ENCODE measurements around the gene CDHR2. TPM values are rescaled to one million over a fixed set of nuclear protein-coding genes. Genes with fewer than 3 reads are reported as not detected.

The CDHR2 gene
- total RNA-seq, 4 donors from 2014 or later = 0.15 TPM; not detected in 3

DNA sequence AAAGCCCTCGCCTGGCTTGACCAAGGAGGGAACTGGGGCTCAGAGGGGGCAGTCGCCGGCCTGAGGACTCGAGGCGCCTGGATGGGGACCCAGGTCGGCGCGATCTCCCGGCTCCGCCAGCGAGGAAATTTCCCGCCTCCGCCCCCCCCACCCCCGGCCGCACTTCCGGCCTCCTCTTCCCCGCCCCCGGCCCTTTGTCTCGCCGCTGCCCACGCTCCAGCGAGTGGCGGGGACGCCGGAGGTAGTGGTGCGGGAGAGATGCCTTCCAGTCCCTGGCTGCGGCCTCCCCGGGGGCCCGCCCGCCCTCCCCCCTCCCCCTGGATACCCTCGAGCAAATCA is 61.3 kb downstream of the CDHR2 start:
- H3K9me3 ChIP-seq = no peaks in the 10 kb centered on the region
- H3K36me3 ChIP-seq = no peaks in the 10 kb centered on the region
- H3K4me3 ChIP-seq = peak overlapping the region; percentile 35 to 67
- peaks cover 0 to 18% (median 8%) of the 10 kb centered on the region in 3 donors for H3K4me1 ChIP-seq
- H3K27ac ChIP-seq = no peak overlapping the region
- peaks cover 48% of the 10 kb centered on the region for H3K27me3 ChIP-seq
- ATAC-seq = no peak
- TF ChIP-seq CTCF (IDR thresholded peaks at IDR 0.05) (no peak), EP300 (IDR thresholded peaks at IDR 0.05) (no peak), POLR2AphosphoS5 (IDR thresholded peaks at IDR 0.05) (no peak), POLR2A (IDR thresholded peaks at IDR 0.05) (no peak)
- WGBS, 2 donors (ENCODE audit: low coverage in 1 of 2) = no CpG with 5 or more reads among the region's 31 CpGs

- H3K9me3 ChIP-seq = no peaks in the 10 kb centered on the region
- WGBS, 2 donors (ENCODE audit: low coverage in 1 of 2) = 0 to 10% methylated on average over 9 to 10 of the region's 10 CpGs
- no peak for ATAC-seq
Observed at GRCh38 chr5:176611435-176611834, 62.3 kb downstream of the CDHR2 start.

DNA sequence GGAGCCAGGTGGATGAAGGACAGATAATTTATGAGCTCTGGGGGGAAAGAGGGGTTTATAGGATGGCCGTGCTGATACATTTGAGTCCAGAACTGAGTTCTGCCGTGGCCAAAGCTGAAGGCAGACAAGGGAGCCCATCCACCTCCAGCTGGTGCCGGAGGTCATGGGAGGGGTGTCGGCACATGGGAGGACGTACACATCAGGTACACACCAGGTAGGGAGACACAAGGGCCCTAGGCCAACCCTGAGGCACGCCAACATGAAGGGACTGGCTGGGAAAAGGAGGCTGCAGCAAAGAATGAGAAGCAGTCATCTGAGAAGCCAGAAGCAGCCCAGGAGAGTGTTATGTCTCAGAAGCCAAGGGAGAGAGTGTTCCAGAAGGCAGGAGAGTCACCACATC is 62.9 kb downstream of the CDHR2 start:
- H3K9me3 ChIP-seq = no peaks in the 10 kb centered on the region
- no peaks in the 10 kb centered on the region for H3K36me3 ChIP-seq
- H3K27ac ChIP-seq = no peak overlapping the region
- no peak for TF ChIP-seq EP300 (IDR thresholded peaks at IDR 0.05)
- no peak for TF ChIP-seq POLR2AphosphoS5 (IDR thresholded peaks at IDR 0.05)
- TF ChIP-seq POLR2A (IDR thresholded peaks at IDR 0.05) = no peak
- no peak for TF ChIP-seq CTCF (IDR thresholded peaks at IDR 0.05)
- WGBS, 2 donors (ENCODE audit: low coverage in 1 of 2) = 63 to 67% methylated on average over 3 to 4 of the region's 6 CpGs
- ATAC-seq = no peak
- H3K27me3 ChIP-seq = peaks cover 63% of the 10 kb centered on the region
- H3K4me3 ChIP-seq = no peak overlapping the region
- peaks cover 0 to 18% (median 8%) of the 10 kb centered on the region in 3 donors for H3K4me1 ChIP-seq

More at GRCh38 chr5:176611435-176611834, 62.3 kb downstream of the CDHR2 start:
- TF ChIP-seq POLR2AphosphoS5 (IDR thresholded peaks at IDR 0.05) (no peak), EP300 (IDR thresholded peaks at IDR 0.05) (no peak), CTCF (IDR thresholded peaks at IDR 0.05) (no peak), POLR2A (IDR thresholded peaks at IDR 0.05) (no peak)
- H3K4me1 ChIP-seq = peaks cover 0 to 18% (median 8%) of the 10 kb centered on the region in 3 donors
- H3K4me3 ChIP-seq = no peak overlapping the region
- peaks cover 57% of the 10 kb centered on the region for H3K27me3 ChIP-seq
- H3K36me3 ChIP-seq = no peaks in the 10 kb centered on the region
- no peak overlapping the region for H3K27ac ChIP-seq

- peaks cover 68% of the 10 kb centered on the region for H3K27me3 ChIP-seq
- WGBS, 2 donors (ENCODE audit: low coverage in 1 of 2) = 50 to 71% methylated on average over 1 of the region's 2 CpGs
- no peak for ATAC-seq
Observed at GRCh38 chr5:176612855-176613254, 63.7 kb downstream of the CDHR2 start.

GRCh38 chr5:176614805-176615478 is 65.8 kb downstream of the CDHR2 start:
- peaks cover 0 to 22% (median 15%) of the 10 kb centered on the region in 3 donors for H3K4me1 ChIP-seq
- no peak overlapping the region for H3K4me3 ChIP-seq
- H3K36me3 ChIP-seq = no peaks in the 10 kb centered on the region
- ATAC-seq = no peak
- no peak overlapping the region for H3K27ac ChIP-seq
- 35 to 53% methylated on average over 3 to 7 of the region's 8 CpGs for WGBS, 2 donors (ENCODE audit: low coverage in 1 of 2)
- no peak for TF ChIP-seq CTCF (IDR thresholded peaks at IDR 0.05)
- peaks cover 71% of the 10 kb centered on the region for H3K27me3 ChIP-seq
- no peaks in the 10 kb centered on the region for H3K9me3 ChIP-seq

More at GRCh38 chr5:176612855-176613254, 63.7 kb downstream of the CDHR2 start:
- no peaks in the 10 kb centered on the region for H3K36me3 ChIP-seq
- H3K27ac ChIP-seq = no peak overlapping the region
- H3K4me1 ChIP-seq = peaks cover 0 to 18% (median 8%) of the 10 kb centered on the region in 3 donors
- no peak overlapping the region for H3K4me3 ChIP-seq
- TF ChIP-seq EP300 (IDR thresholded peaks at IDR 0.05) (no peak), POLR2A (IDR thresholded peaks at IDR 0.05) (no peak)
- no peaks in the 10 kb centered on the region for H3K9me3 ChIP-seq
